Activated naive CD4-positive, alpha-beta T cell treated with anti-CD3 and anti-CD28 coated beads, Interleukin-2, amount 50 U/mL, for 24 hours (primary cell): Measurements from ENCODE around the gene CD83.
"Not testable (repeated sequence)": the region's sequence is repeated elsewhere in the genome, so short reads cannot be mapped to it uniquely, and the experiment has no call there.

Source experiments
- H3K27ac Mint-ChIP-seq: one replicate; pipeline ENCODE4 v1.8.0; 2021; ENCODE audit warnings: mild to moderate bottlenecking, mixed read lengths
- H3K27me3 Mint-ChIP-seq: one replicate; pipeline ENCODE4 v1.8.0; 2021; ENCODE audit warnings: mixed read lengths
- H3K36me3 Mint-ChIP-seq: one replicate; pipeline ENCODE4 v1.8.0; 2021; ENCODE audit warnings: mixed read lengths
- H3K4me1 Mint-ChIP-seq: one replicate; pipeline ENCODE4 v1.8.0; 2021; ENCODE audit warnings: mixed read lengths
- H3K4me3 Mint-ChIP-seq: one replicate; pipeline ENCODE4 v1.8.0; 2021; ENCODE audit warnings: mild to moderate bottlenecking, mixed read lengths
- H3K9me3 Mint-ChIP-seq: one replicate; pipeline ENCODE4 v1.8.0; 2021; ENCODE audit warnings: mixed read lengths

The CD83 gene, protein sequence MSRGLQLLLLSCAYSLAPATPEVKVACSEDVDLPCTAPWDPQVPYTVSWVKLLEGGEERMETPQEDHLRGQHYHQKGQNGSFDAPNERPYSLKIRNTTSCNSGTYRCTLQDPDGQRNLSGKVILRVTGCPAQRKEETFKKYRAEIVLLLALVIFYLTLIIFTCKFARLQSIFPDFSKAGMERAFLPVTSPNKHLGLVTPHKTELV

DNA sequence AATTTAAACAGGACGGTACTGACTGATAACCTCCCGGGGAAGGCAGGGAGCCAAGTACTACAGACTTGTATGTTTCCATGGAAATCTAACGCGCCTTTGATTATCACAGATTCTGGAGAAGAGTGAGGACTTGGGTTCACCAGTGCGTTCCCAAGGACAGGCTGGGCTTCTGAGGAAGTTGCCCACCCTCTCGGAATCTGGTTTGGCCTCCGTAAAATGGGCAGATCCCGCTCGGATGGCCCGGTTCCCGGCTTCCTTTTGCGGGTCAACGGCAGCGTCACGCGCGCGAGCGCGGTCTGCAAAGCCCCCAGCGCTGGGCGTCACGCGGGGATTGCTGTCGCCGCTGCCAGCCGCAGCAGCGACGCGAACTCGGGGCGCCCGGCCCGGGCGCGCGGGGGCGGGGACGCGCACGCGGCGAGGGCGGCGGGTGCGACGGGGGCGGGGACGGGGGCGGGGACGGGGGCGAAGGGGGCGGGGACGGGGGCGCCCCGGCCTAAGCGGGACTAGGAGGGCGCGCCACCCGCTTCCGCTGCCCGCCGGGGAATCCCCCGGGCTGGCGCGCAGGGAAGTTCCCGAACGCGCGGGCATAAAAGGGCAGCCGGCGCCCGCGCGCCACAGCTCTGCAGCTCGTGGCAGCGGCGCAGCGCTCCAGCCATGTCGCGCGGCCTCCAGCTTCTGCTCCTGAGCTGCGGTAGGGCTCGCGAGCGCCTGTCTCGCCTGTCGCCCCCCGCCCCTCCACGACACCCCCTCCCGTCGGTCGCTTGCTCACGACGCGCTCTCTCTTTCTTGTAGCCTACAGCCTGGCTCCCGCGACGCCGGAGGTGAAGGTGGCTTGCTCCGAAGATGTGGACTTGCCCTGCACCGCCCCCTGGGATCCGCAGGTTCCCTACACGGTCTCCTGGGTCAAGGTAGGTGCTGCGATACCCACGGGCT lies at the start of gene CD83:
TSS of gene CD83 (plus strand) at position 615 of the 933 bp plus-strand sequence. CDS start at position 655, 40 bp downstream.
- Mint-ChIP-seq H3K9me3 (no peaks in the 10 kb centered on the region), H3K4me3 (peak within 1 kb of the TSS; percentile 92), H3K27me3 (no peaks in the 10 kb centered on the region), H3K36me3 (peaks cover 15% of the 10 kb centered on the region), H3K27ac (peak within 1 kb of the TSS; percentile 96), H3K4me1 (peaks cover 41% of the 10 kb centered on the region)

DNA sequence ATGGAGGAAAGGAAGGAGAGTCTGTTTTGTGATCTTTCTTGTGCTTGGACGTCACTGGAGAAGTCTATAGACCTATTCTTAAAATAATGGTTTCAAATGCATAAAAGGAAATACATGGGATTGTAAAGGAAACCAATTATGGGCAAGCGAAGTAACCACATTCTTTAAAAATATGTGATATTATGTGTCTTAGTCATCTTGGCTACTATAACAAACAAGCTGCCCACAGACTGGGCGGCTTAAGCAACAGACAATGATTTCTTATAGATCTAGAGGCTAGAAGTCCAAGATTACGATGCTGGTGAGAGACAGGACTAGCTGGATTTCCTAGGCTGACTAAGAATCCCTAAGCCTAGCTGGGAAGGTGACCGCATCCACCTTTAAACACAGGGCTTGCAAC lies 49.4 kb upstream of the CD83 start:
- Mint-ChIP-seq H3K27ac (no peak overlapping the region), H3K27me3 (no peaks in the 10 kb centered on the region), H3K4me1 (peaks cover 5% of the 10 kb centered on the region), H3K4me3 (no peak overlapping the region), H3K36me3 (no peaks in the 10 kb centered on the region), H3K9me3 (no peaks in the 10 kb centered on the region)

DNA sequence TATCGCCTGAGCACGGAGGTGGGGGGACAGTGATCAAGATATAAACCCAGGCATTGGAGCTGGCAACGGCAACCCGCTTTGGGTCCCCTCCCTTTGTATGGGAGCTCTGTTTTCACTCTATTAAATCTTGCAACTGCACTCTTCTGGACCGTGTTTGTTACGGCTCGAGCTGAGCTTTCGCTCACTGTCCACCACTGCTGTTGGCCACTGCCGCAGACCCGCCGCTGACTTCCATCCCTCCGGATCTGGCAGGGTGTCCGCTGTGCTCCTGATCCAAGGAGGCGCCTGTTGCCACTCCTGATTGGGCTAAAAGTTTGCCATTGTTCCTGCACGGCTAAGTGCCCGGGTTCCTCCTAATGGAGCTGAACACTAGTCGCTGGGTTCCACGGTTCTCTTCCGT lies 48.9 kb upstream of the CD83 start:
- no peak overlapping the region for H3K4me3 Mint-ChIP-seq
- H3K27me3 Mint-ChIP-seq: no peaks in the 10 kb centered on the region
- no peak overlapping the region for H3K27ac Mint-ChIP-seq
- H3K4me1 Mint-ChIP-seq: peaks cover 9% of the 10 kb centered on the region
- H3K36me3 Mint-ChIP-seq: no peaks in the 10 kb centered on the region
- H3K9me3 Mint-ChIP-seq: no peaks in the 10 kb centered on the region

DNA sequence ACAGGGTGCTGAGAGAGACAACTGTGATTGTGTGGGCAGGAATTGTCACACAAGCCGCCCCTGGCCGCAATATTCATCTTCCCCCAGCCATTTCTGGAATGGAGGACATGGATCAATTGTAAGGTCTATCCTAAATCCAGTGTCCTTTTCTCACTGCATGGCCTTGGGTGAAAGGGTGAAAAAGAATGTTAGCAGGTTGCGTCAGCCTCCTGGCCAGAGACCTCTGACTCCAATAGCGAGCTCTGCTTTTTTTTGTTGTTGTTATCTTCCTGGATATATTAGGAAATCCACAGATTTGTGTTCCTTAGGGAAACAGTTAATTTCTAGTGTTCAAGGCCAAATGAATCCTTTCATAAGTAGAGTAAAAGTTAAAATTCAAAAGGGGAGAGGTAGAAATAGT lies 47.1 kb upstream of the CD83 start:
- Mint-ChIP-seq H3K27ac (no peak overlapping the region), H3K4me3 (no peak overlapping the region), H3K36me3 (no peaks in the 10 kb centered on the region), H3K9me3 (no peaks in the 10 kb centered on the region), H3K27me3 (no peaks in the 10 kb centered on the region), H3K4me1 (peaks cover 27% of the 10 kb centered on the region)

DNA sequence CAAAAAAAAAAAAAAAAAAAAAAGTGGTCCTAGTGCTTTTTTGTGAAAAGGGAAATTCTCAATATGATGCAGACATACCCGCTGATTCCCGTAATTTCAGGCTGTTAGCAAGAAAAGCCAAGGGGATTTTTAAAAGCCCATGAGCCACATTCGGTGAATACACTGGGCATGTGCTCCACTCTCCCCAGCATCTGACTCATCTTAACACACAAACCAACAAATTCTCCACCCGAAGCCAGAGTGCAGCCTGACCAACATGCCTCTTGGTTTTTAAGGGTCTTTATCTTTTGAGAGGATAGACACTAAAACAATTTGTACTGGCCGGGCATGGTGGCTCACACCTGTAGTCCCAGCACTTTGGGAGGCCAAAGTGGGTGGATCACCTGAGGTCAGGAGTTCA lies 45.5 kb upstream of the CD83 start:
- no peaks in the 10 kb centered on the region for H3K36me3 Mint-ChIP-seq
- H3K27ac Mint-ChIP-seq: no peak overlapping the region
- no peak overlapping the region for H3K4me3 Mint-ChIP-seq
- H3K27me3 Mint-ChIP-seq: no peaks in the 10 kb centered on the region
- H3K4me1 Mint-ChIP-seq: peaks cover 26% of the 10 kb centered on the region
- no peaks in the 10 kb centered on the region for H3K9me3 Mint-ChIP-seq

DNA sequence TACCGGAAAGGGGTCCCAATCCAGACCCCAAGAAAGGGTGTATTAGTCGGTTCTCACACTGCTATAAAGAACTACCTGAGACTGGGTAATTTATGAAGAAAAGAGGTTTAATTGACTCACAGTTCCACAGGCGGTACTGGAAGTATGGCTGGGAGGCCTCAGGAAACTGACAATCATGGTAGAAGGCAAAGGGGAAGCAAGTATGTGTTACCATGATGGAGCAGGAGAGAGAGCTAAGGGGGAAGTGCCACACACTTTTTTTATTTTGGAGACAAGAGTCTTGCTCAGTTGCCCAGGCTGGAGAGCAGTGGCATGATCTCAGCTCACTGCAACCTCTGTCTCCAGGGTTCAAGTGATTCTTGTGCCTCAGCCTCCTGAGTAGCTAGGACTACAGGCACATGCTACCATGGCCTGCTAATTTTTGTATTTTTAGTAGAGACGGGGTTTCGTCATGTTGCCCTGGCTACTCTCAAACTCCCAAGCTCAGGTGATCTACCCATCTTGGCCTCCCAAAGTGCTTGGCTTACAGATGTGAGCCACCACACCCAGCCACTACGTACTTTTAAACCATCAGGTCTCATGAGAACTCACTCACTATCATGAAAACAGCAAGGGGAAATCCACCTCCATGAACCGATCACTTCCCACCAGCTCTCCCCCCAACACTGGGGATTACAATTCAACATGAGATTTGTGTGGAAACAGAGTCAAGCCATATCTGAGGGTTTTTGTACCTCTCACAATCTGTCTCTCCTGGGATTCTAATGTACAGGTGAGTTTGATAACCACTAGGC lies 43.8 kb upstream of the CD83 start:
- H3K9me3 Mint-ChIP-seq, H3K36me3 Mint-ChIP-seq, H3K27me3 Mint-ChIP-seq: not testable (repeated sequence)
- peak overlapping the region; percentile 68 for H3K27ac Mint-ChIP-seq
- H3K4me3 Mint-ChIP-seq: peak overlapping the region; percentile 7
- H3K4me1 Mint-ChIP-seq: peaks cover 33% of the 10 kb centered on the region

DNA sequence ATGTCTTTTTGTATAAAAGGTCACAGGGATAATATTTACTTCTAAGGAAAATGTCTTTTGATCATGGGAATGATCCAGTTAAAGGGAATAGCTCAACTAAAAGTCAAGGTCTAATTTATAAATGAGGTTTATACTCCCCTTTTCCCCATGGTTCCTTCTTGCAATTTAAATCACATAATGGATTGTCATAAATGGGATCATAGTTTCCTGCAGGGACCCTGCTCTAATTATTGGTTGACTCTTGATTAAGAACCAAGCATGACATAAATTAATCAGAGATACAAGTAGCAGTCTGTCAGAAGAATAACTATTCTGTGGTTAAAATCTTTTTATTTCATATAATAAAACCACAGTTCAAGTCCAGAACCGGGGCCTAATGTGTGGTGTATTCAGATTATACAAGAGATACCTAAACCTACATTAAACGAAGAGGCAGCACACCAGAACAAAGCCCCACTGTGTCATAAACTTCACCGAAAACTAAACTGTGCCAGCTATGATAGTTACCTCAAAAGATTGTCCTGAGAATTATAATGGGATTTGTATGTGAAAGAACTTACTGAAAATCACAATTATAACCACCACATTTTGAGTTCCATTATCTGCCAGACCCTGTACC lies 43.0 kb upstream of the CD83 start:
- H3K36me3 Mint-ChIP-seq: no peaks in the 10 kb centered on the region

DNA sequence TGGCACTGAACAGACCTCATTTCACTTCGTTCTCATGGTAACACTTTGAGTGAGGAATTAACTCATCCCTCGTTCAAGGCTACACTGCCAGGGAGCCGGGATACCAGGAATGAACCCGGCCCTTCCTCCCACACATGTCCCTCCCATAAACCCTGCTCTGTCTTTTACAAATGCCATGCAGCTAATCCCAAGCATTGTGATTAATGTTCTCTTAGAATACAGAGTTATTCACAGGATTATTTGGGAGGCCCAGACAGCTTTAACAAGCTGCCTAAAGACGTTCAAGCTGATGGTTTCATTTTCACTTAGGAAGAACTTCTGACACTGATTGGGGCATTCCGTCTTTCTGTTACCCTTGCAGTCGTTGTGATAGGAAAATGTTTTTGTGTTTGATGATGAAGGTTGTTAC lies 42.5 kb upstream of the CD83 start:
- Mint-ChIP-seq H3K27ac (peak overlapping the region; percentile 92), H3K27me3 (no peaks in the 10 kb centered on the region), H3K4me1 (peaks cover 41% of the 10 kb centered on the region), H3K36me3 (no peaks in the 10 kb centered on the region), H3K9me3 (no peaks in the 10 kb centered on the region), H3K4me3 (peak overlapping the region; percentile 85)

More for the DNA sequence above, 43.0 kb upstream of the CD83 start:
- Mint-ChIP-seq H3K4me1 (peaks cover 38% of the 10 kb centered on the region), H3K9me3 (no peaks in the 10 kb centered on the region), H3K27me3 (no peaks in the 10 kb centered on the region), H3K27ac (peak overlapping the region; percentile 92), H3K4me3 (peak overlapping the region; percentile 85)

DNA sequence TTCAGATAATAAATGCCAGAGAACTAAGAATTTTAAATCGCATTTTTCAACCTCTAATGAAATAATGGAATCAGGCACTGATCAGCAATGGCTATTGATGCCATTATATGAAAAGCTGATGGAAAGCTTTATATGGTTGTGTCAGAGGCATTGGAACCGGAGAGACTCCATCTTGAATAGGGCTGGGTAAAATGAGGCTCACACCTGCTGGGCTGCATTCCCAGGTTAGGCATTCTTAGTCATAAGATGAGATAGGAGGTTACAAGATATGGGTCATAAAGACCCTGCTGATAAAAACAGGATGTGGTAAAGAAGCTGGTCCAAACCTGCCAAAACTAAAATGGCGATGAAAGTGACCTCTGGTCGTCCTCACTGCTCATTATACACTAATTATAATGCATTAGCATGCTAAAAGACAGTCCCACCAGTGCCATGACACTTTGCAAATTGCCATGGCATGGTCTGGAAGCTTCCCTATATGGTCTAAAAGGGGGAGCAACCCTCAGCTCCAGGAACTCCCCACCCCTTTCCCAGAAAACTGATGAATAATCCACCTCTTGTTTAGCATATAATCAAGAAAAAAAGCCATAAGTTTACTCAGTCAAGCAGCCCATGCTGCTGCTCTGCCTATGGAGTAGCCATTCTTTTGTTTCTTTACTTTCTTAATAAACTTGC lies 40.2 kb upstream of the CD83 start:
- peaks cover 41% of the 10 kb centered on the region for H3K4me1 Mint-ChIP-seq
- no peak overlapping the region for H3K27ac Mint-ChIP-seq
- H3K4me3 Mint-ChIP-seq: no peak overlapping the region
- H3K27me3 Mint-ChIP-seq: no peaks in the 10 kb centered on the region
- no peaks in the 10 kb centered on the region for H3K36me3 Mint-ChIP-seq
- H3K9me3 Mint-ChIP-seq: no peaks in the 10 kb centered on the region

DNA sequence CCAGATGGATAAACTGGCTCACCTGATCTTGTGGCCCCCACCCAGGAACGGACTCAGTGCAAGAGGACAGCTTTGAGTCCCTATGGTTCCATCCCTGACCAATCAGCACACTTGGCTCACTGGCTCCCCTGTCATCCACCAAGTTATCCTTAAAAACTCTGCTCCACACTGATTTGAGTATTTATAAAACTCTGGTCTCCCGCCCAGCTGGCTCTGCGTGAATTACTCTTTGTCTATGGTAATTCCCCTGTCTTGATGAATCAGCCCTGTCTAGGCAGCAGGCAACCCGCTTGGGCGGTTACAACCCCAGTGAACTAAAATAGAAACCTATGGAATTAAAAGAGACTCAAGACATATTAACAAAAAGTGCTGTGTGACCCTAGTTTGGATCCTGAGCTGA lies 38.1 kb upstream of the CD83 start:
- H3K27me3 Mint-ChIP-seq: no peaks in the 10 kb centered on the region
- H3K9me3 Mint-ChIP-seq: no peaks in the 10 kb centered on the region
- H3K4me1 Mint-ChIP-seq: peaks cover 29% of the 10 kb centered on the region
- no peaks in the 10 kb centered on the region for H3K36me3 Mint-ChIP-seq
- no peak overlapping the region for H3K4me3 Mint-ChIP-seq
- H3K27ac Mint-ChIP-seq: no peak overlapping the region

DNA sequence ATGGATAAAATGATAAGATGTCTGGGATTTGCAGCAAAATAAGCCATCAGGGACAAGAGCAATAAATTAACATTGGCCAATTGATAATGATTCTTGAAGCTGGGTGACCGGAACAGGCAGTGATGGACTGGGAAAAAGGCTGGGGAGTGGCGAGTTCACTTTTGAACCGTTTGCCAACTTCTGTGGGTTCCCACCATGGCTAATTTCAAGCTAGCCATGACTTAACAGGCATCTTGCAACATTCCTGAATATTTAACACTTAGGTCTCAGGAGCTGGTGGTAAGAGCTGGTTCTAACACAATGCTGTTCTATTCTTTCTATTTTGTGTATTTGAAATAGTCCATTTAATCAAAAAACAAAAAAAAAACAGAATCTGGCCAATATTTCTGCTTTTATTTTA lies 37.6 kb upstream of the CD83 start:
- H3K27me3 Mint-ChIP-seq: no peaks in the 10 kb centered on the region
- no peaks in the 10 kb centered on the region for H3K9me3 Mint-ChIP-seq
- peaks cover 24% of the 10 kb centered on the region for H3K4me1 Mint-ChIP-seq
- no peak overlapping the region for H3K4me3 Mint-ChIP-seq
- H3K36me3 Mint-ChIP-seq: no peaks in the 10 kb centered on the region
- no peak overlapping the region for H3K27ac Mint-ChIP-seq

DNA sequence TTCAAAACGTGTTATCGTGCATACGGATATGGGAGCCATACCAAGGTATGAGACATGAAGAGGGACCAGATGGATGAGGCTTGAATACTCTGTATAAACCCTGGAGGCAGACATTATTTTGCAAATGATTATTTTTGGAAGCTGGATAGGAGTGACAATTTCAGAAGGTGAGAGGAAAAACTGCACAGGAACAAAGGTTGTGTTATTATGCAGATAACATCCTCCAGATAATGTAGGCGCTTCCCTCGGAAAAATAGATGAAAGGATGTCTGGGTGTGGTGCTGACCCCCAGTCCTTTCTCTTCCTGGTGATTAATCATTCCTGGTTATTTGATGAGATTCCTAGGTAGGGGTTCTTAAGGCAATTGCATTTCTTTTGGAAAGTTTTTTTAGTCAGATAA lies 36.4 kb upstream of the CD83 start:
- no peak overlapping the region for H3K4me3 Mint-ChIP-seq
- H3K4me1 Mint-ChIP-seq: peaks cover 16% of the 10 kb centered on the region
- no peaks in the 10 kb centered on the region for H3K9me3 Mint-ChIP-seq
- H3K36me3 Mint-ChIP-seq: no peaks in the 10 kb centered on the region
- H3K27me3 Mint-ChIP-seq: no peaks in the 10 kb centered on the region
- H3K27ac Mint-ChIP-seq: no peak overlapping the region

DNA sequence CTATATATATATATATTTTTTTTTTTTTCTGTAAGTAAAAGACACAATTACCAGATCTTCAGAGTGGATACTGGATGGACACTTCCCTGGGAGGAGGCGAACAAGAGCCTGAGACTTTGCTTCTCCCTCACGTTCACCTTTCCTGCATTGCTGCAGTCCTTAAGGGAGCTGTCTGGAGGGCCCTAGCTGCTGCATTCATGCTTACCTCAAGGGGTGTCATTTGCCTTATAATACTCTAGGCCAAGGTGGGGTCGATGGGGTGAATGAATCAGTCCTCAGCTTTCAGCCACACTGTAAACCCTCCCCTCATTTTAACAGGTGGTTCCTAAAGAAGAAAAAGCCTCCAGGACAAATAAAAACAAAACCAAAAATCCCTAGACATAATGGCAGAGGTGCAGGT lies 34.8 kb upstream of the CD83 start:
- H3K36me3 Mint-ChIP-seq: no peaks in the 10 kb centered on the region
- no peaks in the 10 kb centered on the region for H3K9me3 Mint-ChIP-seq
- H3K27ac Mint-ChIP-seq: no peak overlapping the region
- H3K4me1 Mint-ChIP-seq: peaks cover 11% of the 10 kb centered on the region
- no peaks in the 10 kb centered on the region for H3K27me3 Mint-ChIP-seq
- no peak overlapping the region for H3K4me3 Mint-ChIP-seq

DNA sequence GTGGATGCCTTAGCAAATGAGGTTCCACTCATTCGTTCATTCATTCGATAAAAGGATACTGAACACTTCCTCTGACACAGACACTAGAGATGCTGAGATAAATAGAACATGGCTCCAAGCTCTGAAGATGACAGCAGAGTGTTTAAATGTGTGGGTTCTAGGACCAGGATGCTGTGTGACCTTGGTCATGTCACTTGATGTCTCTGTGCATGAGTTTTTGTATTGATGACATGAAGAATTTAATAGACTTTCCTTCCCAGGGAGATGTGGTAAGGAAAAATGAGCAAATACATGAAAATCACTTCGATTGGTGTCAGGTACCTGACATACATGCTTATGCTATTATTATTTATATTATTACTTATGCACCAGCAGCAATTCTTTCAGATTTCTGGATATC lies 34.3 kb upstream of the CD83 start:
- Mint-ChIP-seq H3K27ac (no peak overlapping the region), H3K4me3 (no peak overlapping the region), H3K9me3 (no peaks in the 10 kb centered on the region), H3K4me1 (peaks cover 7% of the 10 kb centered on the region), H3K36me3 (no peaks in the 10 kb centered on the region), H3K27me3 (no peaks in the 10 kb centered on the region)

DNA sequence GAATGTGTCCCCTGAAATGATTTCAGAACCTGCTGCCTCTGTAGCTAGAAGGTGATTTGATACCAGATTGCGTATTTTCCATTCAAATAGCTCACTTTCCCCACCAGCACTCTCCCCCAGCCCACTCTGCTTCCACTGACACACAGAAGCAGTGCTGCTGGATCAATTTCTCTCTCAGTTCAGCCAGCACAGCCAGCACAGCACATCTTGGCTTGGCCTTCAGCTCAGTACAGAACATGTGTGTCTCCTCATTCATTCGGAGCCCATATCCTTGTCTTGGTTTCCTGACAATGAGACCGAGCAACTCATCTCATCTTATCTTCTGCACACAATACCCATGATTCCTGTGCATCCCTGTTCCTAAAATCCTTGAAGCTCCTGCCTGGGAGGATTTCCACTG lies 33.8 kb upstream of the CD83 start:
- H3K9me3 Mint-ChIP-seq: no peaks in the 10 kb centered on the region
- no peak overlapping the region for H3K4me3 Mint-ChIP-seq
- H3K27ac Mint-ChIP-seq: no peak overlapping the region
- H3K4me1 Mint-ChIP-seq: peaks cover 12% of the 10 kb centered on the region
- no peaks in the 10 kb centered on the region for H3K36me3 Mint-ChIP-seq
- H3K27me3 Mint-ChIP-seq: no peaks in the 10 kb centered on the region
